Neural cell (in vitro differentiated cells): Measurements from ENCODE around the gene SHOX.

Source experiments
- CTCF ChIP-seq: fragments of 450-650 bp; IDR thresholded peaks from 2 replicates; pipeline ENCODE4 v1.5.1; 2014; ENCODE audit warnings: antibody characterized with exemption, mild to moderate bottlenecking, moderate library complexity; ENCODE audit not compliant: poor library complexity, severe bottlenecking
- EP300 ChIP-seq: fragments of 450-650 bp; conservative IDR thresholded peaks from 2 replicates; pipeline ENCODE4 v1.6.1; 2014; ENCODE audit warnings: antibody characterized with exemption, mild to moderate bottlenecking, moderate library complexity; ENCODE audit not compliant: poor library complexity, severe bottlenecking
- RAD21 ChIP-seq: fragments of 450-650 bp; conservative IDR thresholded peaks from 2 replicates; pipeline ENCODE4 v1.6.1; 2014; ENCODE audit warnings: antibody characterized with exemption, mild to moderate bottlenecking, moderate library complexity

DNA sequence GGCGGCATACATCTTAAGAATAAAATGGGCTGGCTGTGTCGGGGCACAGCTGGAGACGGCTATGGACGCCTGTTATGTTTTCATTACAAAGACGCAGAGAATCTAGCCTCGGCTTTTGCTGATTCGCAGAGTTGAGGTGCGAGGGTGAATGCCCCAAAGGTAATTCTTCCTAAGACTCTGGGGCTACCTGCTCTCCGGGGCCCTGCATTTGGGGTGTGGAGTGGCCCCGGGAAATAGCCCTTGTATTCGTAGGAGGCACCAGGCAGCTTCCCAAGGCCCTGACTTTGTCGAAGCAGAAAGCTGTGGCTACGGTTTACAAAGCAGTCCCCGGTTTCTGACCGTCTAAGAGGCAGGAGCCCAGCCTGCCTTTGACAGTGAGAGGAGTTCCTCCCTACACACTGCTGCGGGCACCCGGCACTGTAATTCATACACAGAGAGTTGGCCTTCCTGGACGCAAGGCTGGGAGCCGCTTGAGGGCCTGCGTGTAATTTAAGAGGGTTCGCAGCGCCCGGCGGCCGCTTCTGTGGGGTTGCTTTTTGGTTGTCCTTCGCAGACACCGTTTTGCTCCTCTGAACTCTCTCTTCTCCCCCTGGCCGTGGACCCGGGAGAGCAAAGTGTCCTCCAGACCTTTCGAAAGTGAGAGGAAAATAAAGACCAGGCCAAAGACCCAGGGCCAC lies 1.9 kb downstream of the SHOX start:
- TF ChIP-seq RAD21 = no peak
- no peak for TF ChIP-seq CTCF
- TF ChIP-seq EP300 = no peak
